Measurements from ENCODE around the gene KHDRBS2.

- TF ChIP-seq ELF4 (IDR thresholded peaks at IDR 0.05), result no peak
- TF ChIP-seq ZNF384 (IDR thresholded peaks at IDR 0.05), result no peak
- TF ChIP-seq FOXA1 (IDR thresholded peaks at IDR 0.05), result no peak
- no peak for TF ChIP-seq FOXM1 (IDR thresholded peaks at IDR 0.05; ENCODE audit: borderline replicate concordance)
- no peak for TF ChIP-seq FOXK2 (IDR thresholded peaks at IDR 0.05)
- no peak for TF ChIP-seq HDGF (IDR thresholded peaks at IDR 0.05; ENCODE audit: borderline replicate concordance)
- TF ChIP-seq CTBP1 (IDR thresholded peaks at IDR 0.05; ENCODE audit: borderline replicate concordance), result no peak
- TF ChIP-seq PKNOX1 (IDR thresholded peaks at IDR 0.05), result no peak
- no peak for TF ChIP-seq LEF1 (IDR thresholded peaks at IDR 0.05; ENCODE audit: borderline replicate concordance)
- TF ChIP-seq L3MBTL2 (conservative IDR thresholded peaks at IDR 0.05), result no peak
Measured at GRCh38 chr6:61947311-61947947, 338.6 kb downstream of the KHDRBS2 start.
